HL-60 (cell line): ENCODE results near the gene NANOS2.

Experiments
- POLR2AphosphoS5 ChIP-seq: IDR thresholded peaks from 2 replicates; pipeline ENCODE4 v1.6.1; 2012; ENCODE audit warnings: low read depth
- TF ChIP-seq, protein P1 (sequence below): IDR thresholded peaks from one replicate; pipeline ENCODE4 v1.5.1; 2011; ENCODE audit warnings: low read length, control low read depth, inconsistent platforms; ENCODE audit not compliant: insufficient read depth
- TF ChIP-seq, protein P2 (sequence below): IDR thresholded peaks from 2 replicates; pipeline ENCODE4 v1.6.1; 2012; ENCODE audit warnings: low read depth; ENCODE audit not compliant: insufficient replicate concordance

DNA sequence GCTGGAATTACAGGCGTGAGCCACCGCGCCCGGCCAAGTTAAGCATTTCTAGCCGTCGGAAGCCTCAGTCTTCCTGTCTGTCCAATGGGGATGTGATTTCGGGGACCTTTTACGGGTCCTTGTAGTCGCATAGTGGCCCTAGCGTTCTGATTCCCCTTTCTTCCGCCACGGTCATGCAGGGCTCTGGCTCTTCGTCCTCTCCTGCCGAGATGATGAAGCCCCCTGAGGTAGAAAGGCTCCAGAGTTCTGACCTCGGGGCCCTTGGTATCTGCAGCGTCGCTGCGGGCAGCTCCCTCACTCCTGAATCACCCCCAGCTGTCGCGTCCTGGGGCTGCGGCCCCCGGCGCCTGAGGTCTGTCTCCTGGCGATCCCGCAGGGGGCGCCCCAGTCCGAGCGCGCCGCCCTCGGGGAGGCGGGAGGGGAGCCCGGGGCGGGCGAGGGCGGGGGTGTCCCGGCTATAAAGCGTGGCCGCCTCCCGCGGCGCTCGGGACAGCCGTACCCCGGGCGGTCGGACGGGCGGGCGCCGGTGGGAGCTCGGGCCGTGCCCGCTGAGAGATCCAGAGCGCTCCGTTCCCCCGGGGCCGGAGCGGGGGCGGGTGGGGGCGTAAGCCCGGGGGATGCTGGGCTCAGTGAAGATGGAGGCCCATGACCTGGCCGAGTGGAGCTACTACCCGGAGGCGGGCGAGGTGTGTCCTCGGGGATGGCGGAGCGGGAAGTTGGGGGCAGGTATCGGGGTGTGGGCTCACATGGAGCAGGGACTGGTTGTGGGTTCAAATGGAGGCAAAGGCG lies 50.5 kb downstream of the NANOS2 start, which contains the start of gene FOXA3:
- TF ChIP-seq POLR2AphosphoS5: no peak
- TF ChIP-seq, protein P1, sequence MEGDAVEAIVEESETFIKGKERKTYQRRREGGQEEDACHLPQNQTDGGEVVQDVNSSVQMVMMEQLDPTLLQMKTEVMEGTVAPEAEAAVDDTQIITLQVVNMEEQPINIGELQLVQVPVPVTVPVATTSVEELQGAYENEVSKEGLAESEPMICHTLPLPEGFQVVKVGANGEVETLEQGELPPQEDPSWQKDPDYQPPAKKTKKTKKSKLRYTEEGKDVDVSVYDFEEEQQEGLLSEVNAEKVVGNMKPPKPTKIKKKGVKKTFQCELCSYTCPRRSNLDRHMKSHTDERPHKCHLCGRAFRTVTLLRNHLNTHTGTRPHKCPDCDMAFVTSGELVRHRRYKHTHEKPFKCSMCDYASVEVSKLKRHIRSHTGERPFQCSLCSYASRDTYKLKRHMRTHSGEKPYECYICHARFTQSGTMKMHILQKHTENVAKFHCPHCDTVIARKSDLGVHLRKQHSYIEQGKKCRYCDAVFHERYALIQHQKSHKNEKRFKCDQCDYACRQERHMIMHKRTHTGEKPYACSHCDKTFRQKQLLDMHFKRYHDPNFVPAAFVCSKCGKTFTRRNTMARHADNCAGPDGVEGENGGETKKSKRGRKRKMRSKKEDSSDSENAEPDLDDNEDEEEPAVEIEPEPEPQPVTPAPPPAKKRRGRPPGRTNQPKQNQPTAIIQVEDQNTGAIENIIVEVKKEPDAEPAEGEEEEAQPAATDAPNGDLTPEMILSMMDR: no peak
- TF ChIP-seq, protein P2, sequence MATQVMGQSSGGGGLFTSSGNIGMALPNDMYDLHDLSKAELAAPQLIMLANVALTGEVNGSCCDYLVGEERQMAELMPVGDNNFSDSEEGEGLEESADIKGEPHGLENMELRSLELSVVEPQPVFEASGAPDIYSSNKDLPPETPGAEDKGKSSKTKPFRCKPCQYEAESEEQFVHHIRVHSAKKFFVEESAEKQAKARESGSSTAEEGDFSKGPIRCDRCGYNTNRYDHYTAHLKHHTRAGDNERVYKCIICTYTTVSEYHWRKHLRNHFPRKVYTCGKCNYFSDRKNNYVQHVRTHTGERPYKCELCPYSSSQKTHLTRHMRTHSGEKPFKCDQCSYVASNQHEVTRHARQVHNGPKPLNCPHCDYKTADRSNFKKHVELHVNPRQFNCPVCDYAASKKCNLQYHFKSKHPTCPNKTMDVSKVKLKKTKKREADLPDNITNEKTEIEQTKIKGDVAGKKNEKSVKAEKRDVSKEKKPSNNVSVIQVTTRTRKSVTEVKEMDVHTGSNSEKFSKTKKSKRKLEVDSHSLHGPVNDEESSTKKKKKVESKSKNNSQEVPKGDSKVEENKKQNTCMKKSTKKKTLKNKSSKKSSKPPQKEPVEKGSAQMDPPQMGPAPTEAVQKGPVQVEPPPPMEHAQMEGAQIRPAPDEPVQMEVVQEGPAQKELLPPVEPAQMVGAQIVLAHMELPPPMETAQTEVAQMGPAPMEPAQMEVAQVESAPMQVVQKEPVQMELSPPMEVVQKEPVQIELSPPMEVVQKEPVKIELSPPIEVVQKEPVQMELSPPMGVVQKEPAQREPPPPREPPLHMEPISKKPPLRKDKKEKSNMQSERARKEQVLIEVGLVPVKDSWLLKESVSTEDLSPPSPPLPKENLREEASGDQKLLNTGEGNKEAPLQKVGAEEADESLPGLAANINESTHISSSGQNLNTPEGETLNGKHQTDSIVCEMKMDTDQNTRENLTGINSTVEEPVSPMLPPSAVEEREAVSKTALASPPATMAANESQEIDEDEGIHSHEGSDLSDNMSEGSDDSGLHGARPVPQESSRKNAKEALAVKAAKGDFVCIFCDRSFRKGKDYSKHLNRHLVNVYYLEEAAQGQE: no peak
